HEK293 (cell line): Measurements from ENCODE around the gene ZACN.

Experiments used
- KLF16 ChIP-seq: fragments of 450-650 bp; formaldehyde crosslinking; IDR thresholded peaks from 2 replicates; pipeline ENCODE4 v1.5.1; 2017; ENCODE audit warnings: missing biosample characterization, missing genetic modification characterization
- KLF9 ChIP-seq: fragments of 450-650 bp; formaldehyde crosslinking; IDR thresholded peaks from 2 replicates; pipeline ENCODE4 v1.5.1; 2016; ENCODE audit warnings: missing biosample characterization, missing genetic modification characterization, low read depth
- SCRT1 ChIP-seq: fragments of 450-650 bp; formaldehyde crosslinking; IDR thresholded peaks from 2 replicates; pipeline ENCODE4 v1.5.1; 2016; ENCODE audit warnings: missing biosample characterization, missing genetic modification characterization, borderline replicate concordance
- SCRT2 ChIP-seq: fragments of 450-650 bp; formaldehyde crosslinking; IDR thresholded peaks from 2 replicates; pipeline ENCODE4 v1.5.1; 2016; ENCODE audit warnings: missing biosample characterization, missing genetic modification characterization
- SP7 ChIP-seq: fragments of 450-650 bp; formaldehyde crosslinking; IDR thresholded peaks from 2 replicates; pipeline ENCODE4 v1.5.1; 2016; ENCODE audit warnings: missing biosample characterization, missing genetic modification characterization
- YY2 ChIP-seq: fragments of 450-650 bp; formaldehyde crosslinking; IDR thresholded peaks from 2 replicates; pipeline ENCODE4 v1.5.1; 2016; ENCODE audit warnings: missing biosample characterization, missing genetic modification characterization
- ZBTB17 ChIP-seq: fragments of 450-650 bp; formaldehyde crosslinking; IDR thresholded peaks from 2 replicates; pipeline ENCODE4 v1.5.1; 2016; ENCODE audit warnings: missing biosample characterization, missing genetic modification characterization
- ZNF169 ChIP-seq: fragments of 450-650 bp; formaldehyde crosslinking; IDR thresholded peaks from 2 replicates; pipeline ENCODE4 v1.5.1; 2016; ENCODE audit warnings: missing biosample characterization, missing genetic modification characterization
- ZNF184 ChIP-seq: fragments of 450-650 bp; IDR thresholded peaks from 2 replicates; pipeline ENCODE4 v1.5.1; 2018; ENCODE audit warnings: missing biosample characterization, mild to moderate bottlenecking, missing genetic modification characterization
- ZNF2 ChIP-seq: fragments of 450-650 bp; formaldehyde crosslinking; IDR thresholded peaks from 2 replicates; pipeline ENCODE4 v1.5.1; 2016; ENCODE audit warnings: missing biosample characterization, missing genetic modification characterization
- ZNF202 ChIP-seq: fragments of 450-650 bp; formaldehyde crosslinking; IDR thresholded peaks from 2 replicates; pipeline ENCODE4 v1.5.1; 2016; ENCODE audit warnings: missing biosample characterization, missing genetic modification characterization, borderline replicate concordance
- ZNF211 ChIP-seq: fragments of 450-650 bp; formaldehyde crosslinking; IDR thresholded peaks from 2 replicates; pipeline ENCODE4 v1.5.1; 2016; ENCODE audit warnings: low read depth, missing biosample characterization, missing genetic modification characterization
- ZNF37A ChIP-seq: fragments of 450-650 bp; IDR thresholded peaks from 2 replicates; pipeline ENCODE4 v1.5.1; 2018; ENCODE audit warnings: missing biosample characterization, missing genetic modification characterization
- ZNF394 ChIP-seq: fragments of 450-650 bp; formaldehyde crosslinking; IDR thresholded peaks from 2 replicates; pipeline ENCODE4 v1.5.1; 2016; ENCODE audit warnings: missing biosample characterization, missing genetic modification characterization, mild to moderate bottlenecking, moderate library complexity, borderline replicate concordance
- ZNF404 ChIP-seq: fragments of 450-650 bp; formaldehyde crosslinking; IDR thresholded peaks from 2 replicates; pipeline ENCODE4 v1.5.1; 2017; ENCODE audit warnings: missing biosample characterization, missing genetic modification characterization
- ZNF416 ChIP-seq: fragments of 450-650 bp; formaldehyde crosslinking; IDR thresholded peaks from 2 replicates; pipeline ENCODE4 v1.5.1; 2016; ENCODE audit warnings: missing biosample characterization, missing genetic modification characterization
- ZNF426 ChIP-seq: fragments of 450-650 bp; formaldehyde crosslinking; IDR thresholded peaks from 2 replicates; pipeline ENCODE4 v1.5.1; 2017; ENCODE audit warnings: missing biosample characterization, missing genetic modification characterization, mild to moderate bottlenecking, inconsistent platforms, moderate library complexity
- ZNF521 ChIP-seq: fragments of 450-650 bp; formaldehyde crosslinking; IDR thresholded peaks from 2 replicates; pipeline ENCODE4 v1.5.1; 2017; ENCODE audit warnings: missing biosample characterization, mild to moderate bottlenecking, missing genetic modification characterization
- ZNF561 ChIP-seq: fragments of 450-650 bp; IDR thresholded peaks from 2 replicates; pipeline ENCODE4 v1.5.1; 2018; ENCODE audit warnings: missing biosample characterization, missing genetic modification characterization, borderline replicate concordance
- ZNF707 ChIP-seq: fragments of 450-650 bp; formaldehyde crosslinking; IDR thresholded peaks from 2 replicates; pipeline ENCODE4 v1.5.1; 2016; ENCODE audit warnings: missing biosample characterization, missing genetic modification characterization
- ZNF747 ChIP-seq: fragments of 450-650 bp; formaldehyde crosslinking; IDR thresholded peaks from 2 replicates; pipeline ENCODE4 v1.5.1; 2016; ENCODE audit warnings: missing biosample characterization, missing genetic modification characterization
- ZNF792 ChIP-seq: fragments of 450-650 bp; formaldehyde crosslinking; IDR thresholded peaks from 2 replicates; pipeline ENCODE4 v1.5.1; 2016; ENCODE audit warnings: missing biosample characterization, missing genetic modification characterization
- ZNF830 ChIP-seq: fragments of 450-650 bp; IDR thresholded peaks from 2 replicates; pipeline ENCODE4 v1.5.0; 2018; ENCODE audit warnings: missing biosample characterization, missing genetic modification characterization, low read depth, mild to moderate bottlenecking, moderate library complexity
- ZSCAN23 ChIP-seq: fragments of 450-650 bp; formaldehyde crosslinking; IDR thresholded peaks from 2 replicates; pipeline ENCODE4 v1.5.1; 2016; ENCODE audit warnings: missing biosample characterization, missing genetic modification characterization
- TF ChIP-seq, protein P1 (sequence below): fragments of 450-650 bp; formaldehyde crosslinking; IDR thresholded peaks from 2 replicates; pipeline ENCODE4 v1.5.1; 2016; ENCODE audit warnings: missing biosample characterization, missing genetic modification characterization
- TF ChIP-seq, protein P2 (sequence below): fragments of 450-650 bp; formaldehyde crosslinking; IDR thresholded peaks from 2 replicates; pipeline ENCODE4 v1.5.1; 2016; ENCODE audit warnings: missing biosample characterization, missing genetic modification characterization
- TF ChIP-seq, protein P3 (sequence below): fragments of 450-650 bp; formaldehyde crosslinking; IDR thresholded peaks from 2 replicates; pipeline ENCODE4 v1.5.1; 2016; ENCODE audit warnings: missing biosample characterization, missing genetic modification characterization
- TF ChIP-seq, protein P4 (sequence below): fragments of 450-650 bp; formaldehyde crosslinking; IDR thresholded peaks from 2 replicates; pipeline ENCODE4 v1.5.1; 2016; ENCODE audit warnings: missing biosample characterization, missing genetic modification characterization
- TF ChIP-seq, protein P5 (sequence below): fragments of 450-650 bp; formaldehyde crosslinking; IDR thresholded peaks from 2 replicates; pipeline ENCODE4 v1.5.1; 2016; ENCODE audit warnings: missing biosample characterization, missing genetic modification characterization, borderline replicate concordance
- TF ChIP-seq, protein P6 (sequence below): fragments of 450-650 bp; formaldehyde crosslinking; IDR thresholded peaks from 2 replicates; pipeline ENCODE4 v1.5.1; 2016; ENCODE audit warnings: missing biosample characterization, missing genetic modification characterization

The ZACN gene

DNA sequence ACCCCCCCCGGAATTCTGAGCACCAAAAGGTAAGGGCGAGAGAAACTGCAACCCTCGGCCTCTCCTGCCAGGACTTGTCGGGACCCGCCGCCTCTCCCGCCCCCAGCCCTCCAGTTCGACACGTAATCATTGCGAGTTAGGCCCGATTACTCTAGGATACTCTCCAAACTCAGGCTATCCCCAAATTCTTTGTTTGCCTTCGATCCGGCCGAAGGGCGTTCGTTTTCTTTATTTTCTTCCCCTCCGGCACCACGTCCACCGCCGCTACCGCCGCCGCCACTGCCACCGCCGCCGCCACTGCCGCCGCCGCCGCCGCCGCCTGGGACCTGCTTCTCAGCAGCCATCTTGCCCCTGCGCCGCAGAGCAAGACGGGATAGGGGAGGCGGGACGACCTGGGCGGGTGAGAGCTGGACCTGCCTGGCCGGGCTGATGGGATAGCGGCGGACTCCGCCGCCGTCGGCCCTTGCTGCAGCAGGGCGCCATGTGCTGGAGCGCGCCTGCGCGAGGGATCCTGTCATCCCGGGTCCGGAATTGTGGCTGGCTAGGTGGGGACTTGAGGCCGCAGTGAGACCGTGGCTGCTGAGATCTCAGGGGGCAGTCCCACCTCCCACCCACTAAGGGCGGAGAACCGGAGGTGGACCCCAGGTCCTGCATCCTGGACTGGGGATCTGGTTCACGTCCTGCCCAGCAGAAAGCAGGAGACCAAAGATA, 6.7 kb upstream of the ZACN start, which contains the start of gene SRP68 (continued):
- no peak for TF ChIP-seq ZNF747 (tag by site-specific recombination)
- no peak for TF ChIP-seq SCRT2
- TF ChIP-seq, protein P1, sequence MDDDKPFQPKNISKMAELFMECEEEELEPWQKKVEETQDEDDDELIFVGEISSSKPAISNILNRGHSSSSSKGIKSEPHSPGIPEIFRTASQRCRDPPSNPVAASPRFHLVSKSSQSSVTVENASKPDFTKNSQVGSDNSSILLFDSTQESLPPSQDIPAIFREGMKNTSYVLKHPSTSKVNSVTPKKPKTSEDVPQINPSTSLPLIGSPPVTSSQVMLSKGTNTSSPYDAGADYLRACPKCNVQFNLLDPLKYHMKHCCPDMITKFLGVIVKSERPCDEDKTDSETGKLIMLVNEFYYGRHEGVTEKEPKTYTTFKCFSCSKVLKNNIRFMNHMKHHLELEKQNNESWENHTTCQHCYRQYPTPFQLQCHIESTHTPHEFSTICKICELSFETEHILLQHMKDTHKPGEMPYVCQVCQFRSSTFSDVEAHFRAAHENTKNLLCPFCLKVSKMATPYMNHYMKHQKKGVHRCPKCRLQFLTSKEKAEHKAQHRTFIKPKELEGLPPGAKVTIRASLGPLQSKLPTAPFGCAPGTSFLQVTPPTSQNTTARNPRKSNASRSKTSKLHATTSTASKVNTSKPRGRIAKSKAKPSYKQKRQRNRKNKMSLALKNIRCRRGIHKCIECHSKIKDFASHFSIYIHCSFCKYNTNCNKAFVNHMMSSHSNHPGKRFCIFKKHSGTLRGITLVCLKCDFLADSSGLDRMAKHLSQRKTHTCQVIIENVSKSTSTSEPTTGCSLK (tag by site-specific recombination), result no peak
- TF ChIP-seq ZNF169, result no peak
- TF ChIP-seq SCRT1 (tag by site-specific recombination), result no peak
- peak; percentile 68; the same call in 1 of the 2 replicates for TF ChIP-seq ZNF561 (tag by site-specific recombination)
- TF ChIP-seq ZNF202 (tag by site-specific recombination), result no peak
- TF ChIP-seq ZNF2, result no peak
- TF ChIP-seq ZNF416 (tag by site-specific recombination), result no peak
- TF ChIP-seq ZSCAN23 (tag by site-specific recombination), result no peak
- TF ChIP-seq, protein P2, sequence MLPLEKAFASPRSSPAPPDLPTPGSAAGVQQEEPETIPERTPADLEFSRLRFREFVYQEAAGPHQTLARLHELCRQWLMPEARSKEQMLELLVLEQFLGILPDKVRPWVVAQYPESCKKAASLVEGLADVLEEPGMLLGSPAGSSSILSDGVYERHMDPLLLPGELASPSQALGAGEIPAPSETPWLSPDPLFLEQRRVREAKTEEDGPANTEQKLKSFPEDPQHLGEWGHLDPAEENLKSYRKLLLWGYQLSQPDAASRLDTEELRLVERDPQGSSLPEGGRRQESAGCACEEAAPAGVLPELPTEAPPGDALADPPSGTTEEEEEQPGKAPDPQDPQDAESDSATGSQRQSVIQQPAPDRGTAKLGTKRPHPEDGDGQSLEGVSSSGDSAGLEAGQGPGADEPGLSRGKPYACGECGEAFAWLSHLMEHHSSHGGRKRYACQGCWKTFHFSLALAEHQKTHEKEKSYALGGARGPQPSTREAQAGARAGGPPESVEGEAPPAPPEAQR (tag by site-specific recombination), result peak; percentile 40; the same call in 1 of the 2 replicates
- no peak for TF ChIP-seq ZNF792 (tag by site-specific recombination)
- TF ChIP-seq ZNF184 (tag by site-specific recombination), result no peak
- peak; percentile 48 for TF ChIP-seq SP7 (tag by site-specific recombination)
- TF ChIP-seq ZNF830 (tag by site-specific recombination), result no peak
- peak; percentile 63; the same call in 1 of the 2 replicates for TF ChIP-seq KLF9 (tag by site-specific recombination)
- TF ChIP-seq, protein P3, sequence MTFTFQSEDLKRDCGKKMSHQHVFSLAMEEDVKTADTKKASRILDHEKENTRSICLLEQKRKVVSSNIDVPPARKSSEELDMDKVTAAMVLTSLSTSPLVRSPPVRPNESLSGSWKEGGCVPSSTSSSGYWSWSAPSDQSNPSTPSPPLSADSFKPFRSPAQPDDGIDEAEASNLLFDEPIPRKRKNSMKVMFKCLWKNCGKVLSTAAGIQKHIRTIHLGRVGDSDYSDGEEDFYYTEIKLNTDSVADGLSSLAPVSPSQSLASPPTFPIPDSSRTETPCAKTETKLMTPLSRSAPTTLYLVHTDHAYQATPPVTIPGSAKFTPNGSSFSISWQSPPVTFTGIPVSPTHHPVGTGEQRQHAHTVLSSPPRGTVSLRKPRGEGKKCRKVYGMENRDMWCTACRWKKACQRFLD (tag by site-specific recombination), result no peak
- no peak for TF ChIP-seq ZNF404 (tag by site-specific recombination)
- TF ChIP-seq ZNF707 (tag by site-specific recombination), result no peak
- TF ChIP-seq YY2 (tag by site-specific recombination), result peak; percentile 89
- TF ChIP-seq ZNF521 (tag by site-specific recombination), result no peak
- no peak for TF ChIP-seq ZNF211 (tag by site-specific recombination)
- TF ChIP-seq, protein P4, sequence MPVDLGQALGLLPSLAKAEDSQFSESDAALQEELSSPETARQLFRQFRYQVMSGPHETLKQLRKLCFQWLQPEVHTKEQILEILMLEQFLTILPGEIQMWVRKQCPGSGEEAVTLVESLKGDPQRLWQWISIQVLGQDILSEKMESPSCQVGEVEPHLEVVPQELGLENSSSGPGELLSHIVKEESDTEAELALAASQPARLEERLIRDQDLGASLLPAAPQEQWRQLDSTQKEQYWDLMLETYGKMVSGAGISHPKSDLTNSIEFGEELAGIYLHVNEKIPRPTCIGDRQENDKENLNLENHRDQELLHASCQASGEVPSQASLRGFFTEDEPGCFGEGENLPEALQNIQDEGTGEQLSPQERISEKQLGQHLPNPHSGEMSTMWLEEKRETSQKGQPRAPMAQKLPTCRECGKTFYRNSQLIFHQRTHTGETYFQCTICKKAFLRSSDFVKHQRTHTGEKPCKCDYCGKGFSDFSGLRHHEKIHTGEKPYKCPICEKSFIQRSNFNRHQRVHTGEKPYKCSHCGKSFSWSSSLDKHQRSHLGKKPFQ (tag by site-specific recombination), result peak; percentile 57; the same call in 1 of the 2 replicates
- peak; percentile 24; the same call in 1 of the 2 replicates for TF ChIP-seq ZNF394 (tag by site-specific recombination)
- peak; percentile 78 for TF ChIP-seq ZBTB17 (tag by site-specific recombination)
- TF ChIP-seq ZNF37A, result no peak
- TF ChIP-seq, protein P5, sequence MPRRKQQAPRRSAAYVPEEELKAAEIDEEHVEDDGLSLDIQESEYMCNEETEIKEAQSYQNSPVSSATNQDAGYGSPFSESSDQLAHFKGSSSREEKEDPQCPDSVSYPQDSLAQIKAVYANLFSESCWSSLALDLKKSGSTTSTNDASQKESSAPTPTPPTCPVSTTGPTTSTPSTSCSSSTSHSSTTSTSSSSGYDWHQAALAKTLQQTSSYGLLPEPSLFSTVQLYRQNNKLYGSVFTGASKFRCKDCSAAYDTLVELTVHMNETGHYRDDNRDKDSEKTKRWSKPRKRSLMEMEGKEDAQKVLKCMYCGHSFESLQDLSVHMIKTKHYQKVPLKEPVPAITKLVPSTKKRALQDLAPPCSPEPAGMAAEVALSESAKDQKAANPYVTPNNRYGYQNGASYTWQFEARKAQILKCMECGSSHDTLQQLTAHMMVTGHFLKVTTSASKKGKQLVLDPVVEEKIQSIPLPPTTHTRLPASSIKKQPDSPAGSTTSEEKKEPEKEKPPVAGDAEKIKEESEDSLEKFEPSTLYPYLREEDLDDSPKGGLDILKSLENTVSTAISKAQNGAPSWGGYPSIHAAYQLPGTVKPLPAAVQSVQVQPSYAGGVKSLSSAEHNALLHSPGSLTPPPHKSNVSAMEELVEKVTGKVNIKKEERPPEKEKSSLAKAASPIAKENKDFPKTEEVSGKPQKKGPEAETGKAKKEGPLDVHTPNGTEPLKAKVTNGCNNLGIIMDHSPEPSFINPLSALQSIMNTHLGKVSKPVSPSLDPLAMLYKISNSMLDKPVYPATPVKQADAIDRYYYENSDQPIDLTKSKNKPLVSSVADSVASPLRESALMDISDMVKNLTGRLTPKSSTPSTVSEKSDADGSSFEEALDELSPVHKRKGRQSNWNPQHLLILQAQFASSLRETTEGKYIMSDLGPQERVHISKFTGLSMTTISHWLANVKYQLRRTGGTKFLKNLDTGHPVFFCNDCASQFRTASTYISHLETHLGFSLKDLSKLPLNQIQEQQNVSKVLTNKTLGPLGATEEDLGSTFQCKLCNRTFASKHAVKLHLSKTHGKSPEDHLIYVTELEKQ (tag by site-specific recombination), result peak; percentile 27; the same call in 1 of the 2 replicates
- TF ChIP-seq ZNF426 (tag by site-specific recombination), result no peak
- TF ChIP-seq KLF16 (tag by site-specific recombination), result peak; percentile 61; the same call in 1 of the 2 replicates
- TF ChIP-seq, protein P6, sequence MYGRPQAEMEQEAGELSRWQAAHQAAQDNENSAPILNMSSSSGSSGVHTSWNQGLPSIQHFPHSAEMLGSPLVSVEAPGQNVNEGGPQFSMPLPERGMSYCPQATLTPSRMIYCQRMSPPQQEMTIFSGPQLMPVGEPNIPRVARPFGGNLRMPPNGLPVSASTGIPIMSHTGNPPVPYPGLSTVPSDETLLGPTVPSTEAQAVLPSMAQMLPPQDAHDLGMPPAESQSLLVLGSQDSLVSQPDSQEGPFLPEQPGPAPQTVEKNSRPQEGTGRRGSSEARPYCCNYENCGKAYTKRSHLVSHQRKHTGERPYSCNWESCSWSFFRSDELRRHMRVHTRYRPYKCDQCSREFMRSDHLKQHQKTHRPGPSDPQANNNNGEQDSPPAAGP (tag by site-specific recombination), result peak; percentile 32
